Neural progenitor cell (in vitro differentiated cells): ENCODE data around the gene UBN1. TPM values are rescaled to one million over a fixed set of nuclear protein-coding genes. Genes with fewer than 3 reads are reported as not detected.

ENCODE experiments used
- DNase-seq: peaks from one replicate; pipeline ENCODE4 v3.0.0-alpha.2; 2016; ENCODE audit warnings: low spot score
- H2AFZ ChIP-seq: fragments of 200-600 bp; sonication (generic); replicated peaks from 2 replicates; pipeline ENCODE4 v1.6.1; 2016; ENCODE audit warnings: antibody characterized with exemption
- H3F3A ChIP-seq: fragments of 200-600 bp; sonication (generic); 2 replicates; pipeline ENCODE4 v1.6.1; 2016; ENCODE audit warnings: antibody characterized with exemption, low read depth
- H3K27ac ChIP-seq: fragments of 200-600 bp; sonication (generic); 2 replicates; pipeline ENCODE4 v1.5.1; 2016; ENCODE audit warnings: mild to moderate bottlenecking
- H3K27me3 ChIP-seq: fragments of 200-600 bp; sonication (generic); 2 replicates; pipeline ENCODE4 v1.6.1; 2016; ENCODE audit warnings: mild to moderate bottlenecking, moderate library complexity
- H3K36me3 ChIP-seq: fragments of 200-600 bp; sonication (generic); 2 replicates; pipeline ENCODE4 v1.5.1; 2016
- H3K4me1 ChIP-seq: fragments of 200-600 bp; sonication (generic); 2 replicates; pipeline ENCODE4 v1.6.1; 2016; ENCODE audit warnings: mixed run types
- H3K4me2 ChIP-seq: fragments of 200-600 bp; sonication (generic); 2 replicates; pipeline ENCODE4 v1.6.1; 2016
- H3K4me3 ChIP-seq: fragments of 200-600 bp; sonication (generic); 2 replicates; pipeline ENCODE4 v1.5.1; 2016
- H3K79me2 ChIP-seq: fragments of 200-600 bp; sonication (generic); 2 replicates; pipeline ENCODE4 v1.6.1; 2016; ENCODE audit warnings: low read depth
- H3K9ac ChIP-seq: fragments of 200-600 bp; sonication (generic); 2 replicates; pipeline ENCODE4 v1.6.1; 2016
- H3K9me3 ChIP-seq: fragments of 200-600 bp; sonication (generic); 2 replicates; pipeline ENCODE4 v1.5.1; 2016; ENCODE audit warnings: low read depth
- H4K20me1 ChIP-seq: fragments of 200-600 bp; sonication (generic); 2 replicates; pipeline ENCODE4 v1.6.1; 2016; ENCODE audit warnings: low read depth
- H3K27ac Mint-ChIP-seq: 3 replicates; pipeline ENCODE4 v1.8.0; 2021; ENCODE audit warnings: mixed read lengths
- H3K27me3 Mint-ChIP-seq: 2 replicates; pipeline ENCODE4 v1.8.0; 2022; ENCODE audit warnings: low read depth, mild to moderate bottlenecking, inconsistent platforms, moderate library complexity, mixed read lengths; ENCODE audit not compliant: insufficient read depth
- H3K36me3 Mint-ChIP-seq: 3 replicates; pipeline ENCODE4 v1.8.0; 2021; ENCODE audit warnings: mixed read lengths
- H3K4me1 Mint-ChIP-seq: 3 replicates; pipeline ENCODE4 v1.8.0; 2021; ENCODE audit warnings: mixed read lengths
- H3K4me3 Mint-ChIP-seq: 3 replicates; pipeline ENCODE4 v1.8.0; 2021; ENCODE audit warnings: mild to moderate bottlenecking, moderate library complexity, mixed read lengths
- H3K9me3 Mint-ChIP-seq: 3 replicates; pipeline ENCODE4 v1.8.0; 2020; ENCODE audit warnings: mixed read lengths
- CTCF ChIP-seq: fragments of 200-600 bp; sonication (generic); IDR thresholded peaks from 2 replicates; pipeline ENCODE4 v1.5.1; 2017; ENCODE audit warnings: antibody characterized with exemption, mild to moderate bottlenecking
- EZH2 ChIP-seq: fragments of 200-600 bp; sonication (generic); IDR thresholded peaks from 2 replicates; pipeline ENCODE4 v1.6.1; 2017; ENCODE audit warnings: antibody characterized with exemption, mild to moderate bottlenecking, moderate library complexity
- EZH2phosphoT487 ChIP-seq: fragments of 200-600 bp; sonication (generic); IDR thresholded peaks from 2 replicates; pipeline ENCODE4 v1.6.1; 2017; ENCODE audit warnings: antibody characterized with exemption
- total RNA-seq: library from RNA; depleted of rRNA; stranded (reverse); fragments of >200 nt; gene quantifications from 2 replicates; pipeline ENCODE4 v1.2.3, GENCODE V29; 2015; ENCODE audit warnings: low replicate concordance

The UBN1 gene
- total RNA-seq, 1 donor from 2014 or later: 28.4 TPM

GRCh38 chr16:4871071-4871470 lies 23.8 kb downstream of the UBN1 start:
- no peak overlapping the region for H3K4me3 Mint-ChIP-seq
- H3K4me1 Mint-ChIP-seq: no peaks in the 10 kb centered on the region
- no peak for TF ChIP-seq EZH2phosphoT487
- TF ChIP-seq EZH2: no peak
- TF ChIP-seq CTCF: no peak
- no peak overlapping the region for H3K9ac ChIP-seq
- peaks cover 30% of the 10 kb centered on the region for H3K36me3 Mint-ChIP-seq
- no peak overlapping the region for H3K27ac ChIP-seq
- peaks cover 26% of the 10 kb centered on the region for H4K20me1 ChIP-seq
- no peaks in the 10 kb centered on the region for H3K9me3 ChIP-seq
- no peak overlapping the region for H3K4me2 ChIP-seq
- no peak for DNase-seq
- H3K4me1 ChIP-seq: no peaks in the 10 kb centered on the region
- no peaks in the 10 kb centered on the region for H3K36me3 ChIP-seq
- H2AFZ ChIP-seq: no peak overlapping the region
- no peaks in the 10 kb centered on the region for H3F3A ChIP-seq
- peaks cover 30% of the 10 kb centered on the region for H3K79me2 ChIP-seq
- H3K4me3 ChIP-seq: no peak overlapping the region
- H3K27ac Mint-ChIP-seq: no peak overlapping the region
- no peaks in the 10 kb centered on the region for H3K9me3 Mint-ChIP-seq
- H3K27me3 ChIP-seq: no peaks in the 10 kb centered on the region
- peaks cover 9% of the 10 kb centered on the region for H3K27me3 Mint-ChIP-seq

GRCh38 chr16:4873091-4873490 lies 25.8 kb downstream of the UBN1 start:
- no peak for TF ChIP-seq EZH2phosphoT487
- TF ChIP-seq EZH2: no peak
- TF ChIP-seq CTCF: no peak
- Mint-ChIP-seq H3K27me3 (peaks cover 9% of the 10 kb centered on the region), H3K9me3 (no peaks in the 10 kb centered on the region), H3K4me3 (no peak overlapping the region), H3K4me1 (no peaks in the 10 kb centered on the region), H3K27ac (no peak overlapping the region), H3K36me3 (peaks cover 34% of the 10 kb centered on the region)
- DNase-seq: no peak
- Histone ChIP-seq H3F3A (no peaks in the 10 kb centered on the region), H3K79me2 (peaks cover 10% of the 10 kb centered on the region), H3K4me3 (no peak overlapping the region), H3K36me3 (no peaks in the 10 kb centered on the region), H2AFZ (no peak overlapping the region), H4K20me1 (peaks cover 8% of the 10 kb centered on the region), H3K9me3 (no peaks in the 10 kb centered on the region), H3K27me3 (no peaks in the 10 kb centered on the region), H3K9ac (no peak overlapping the region), H3K4me1 (no peaks in the 10 kb centered on the region), H3K27ac (no peak overlapping the region), H3K4me2 (no peak overlapping the region)

- Histone ChIP-seq H3K4me3 (no peak overlapping the region), H3K79me2 (no peaks in the 10 kb centered on the region), H4K20me1 (no peaks in the 10 kb centered on the region), H2AFZ (no peak overlapping the region), H3K4me2 (no peak overlapping the region), H3K9ac (no peak overlapping the region), H3K36me3 (no peaks in the 10 kb centered on the region), H3F3A (no peaks in the 10 kb centered on the region), H3K4me1 (no peaks in the 10 kb centered on the region), H3K27me3 (no peaks in the 10 kb centered on the region), H3K27ac (no peak overlapping the region), H3K9me3 (no peaks in the 10 kb centered on the region)
- H3K4me1 Mint-ChIP-seq: no peaks in the 10 kb centered on the region
- H3K27ac Mint-ChIP-seq: no peak overlapping the region
- no peak overlapping the region for H3K4me3 Mint-ChIP-seq
- no peaks in the 10 kb centered on the region for H3K9me3 Mint-ChIP-seq
- peaks cover 36% of the 10 kb centered on the region for H3K36me3 Mint-ChIP-seq
- H3K27me3 Mint-ChIP-seq: peaks cover 6% of the 10 kb centered on the region
- no peak for TF ChIP-seq CTCF
- TF ChIP-seq EZH2phosphoT487: no peak
- TF ChIP-seq EZH2: no peak
- no peak for DNase-seq
Observed at GRCh38 chr16:4874666-4875065, 27.4 kb downstream of the UBN1 start.
